Measurements from ENCODE around the gene ADAMTS9.

ADAMTS9 gene

DNA sequence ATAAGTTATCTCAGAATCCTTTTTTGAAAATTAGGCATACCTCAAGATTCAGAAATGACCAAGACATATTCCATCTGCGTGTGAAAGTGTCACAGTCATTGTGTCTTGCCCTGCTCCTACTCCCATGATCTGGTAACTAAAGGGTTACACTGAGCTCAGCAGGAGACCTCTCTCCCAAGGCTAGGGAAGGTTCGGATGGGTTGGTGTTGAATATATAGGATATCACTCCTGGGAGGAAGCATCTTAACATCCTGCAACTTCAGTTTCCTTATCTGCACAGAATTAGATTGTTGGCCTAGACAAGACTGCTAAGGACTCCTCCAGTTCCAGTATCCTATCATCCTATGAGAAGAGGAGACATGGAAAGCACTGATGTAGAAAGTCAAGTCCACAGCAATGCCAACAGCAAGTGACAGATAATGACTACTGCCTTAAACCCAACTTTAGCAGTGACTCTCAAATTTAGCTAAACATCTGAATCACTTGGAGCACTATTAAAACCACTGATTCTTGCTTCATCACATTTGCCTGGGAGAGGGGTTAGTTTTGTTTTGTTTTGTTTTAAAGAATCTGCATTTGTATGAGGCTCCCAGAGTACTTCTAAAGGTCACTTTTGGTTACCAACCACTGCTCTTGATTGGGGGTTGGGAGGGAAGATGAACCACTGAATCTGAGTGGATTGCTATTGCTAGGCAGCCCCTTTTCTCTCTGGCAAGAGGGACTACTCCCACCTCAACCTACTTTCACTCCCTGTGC is 9.7 kb downstream of the ADAMTS9 start:
- no peaks in the 10 kb centered on the region for H3F3A ChIP-seq (ENCODE audit: low read depth)
- H3K79me2 ChIP-seq (ENCODE audit: insufficient read depth, low read length): no peaks in the 10 kb centered on the region
- H3K9me3 ChIP-seq (ENCODE audit: insufficient read depth, low read depth, low read length): no peaks in the 10 kb centered on the region
- no peak overlapping the region for H3K4me2 ChIP-seq (ENCODE audit: low read depth, low read length, poor library complexity, severe bottlenecking)
- TF ChIP-seq EZH2phosphoT487 (IDR thresholded peaks at IDR 0.05; ENCODE audit: borderline replicate concordance): no peak
- TF ChIP-seq, protein P1, sequence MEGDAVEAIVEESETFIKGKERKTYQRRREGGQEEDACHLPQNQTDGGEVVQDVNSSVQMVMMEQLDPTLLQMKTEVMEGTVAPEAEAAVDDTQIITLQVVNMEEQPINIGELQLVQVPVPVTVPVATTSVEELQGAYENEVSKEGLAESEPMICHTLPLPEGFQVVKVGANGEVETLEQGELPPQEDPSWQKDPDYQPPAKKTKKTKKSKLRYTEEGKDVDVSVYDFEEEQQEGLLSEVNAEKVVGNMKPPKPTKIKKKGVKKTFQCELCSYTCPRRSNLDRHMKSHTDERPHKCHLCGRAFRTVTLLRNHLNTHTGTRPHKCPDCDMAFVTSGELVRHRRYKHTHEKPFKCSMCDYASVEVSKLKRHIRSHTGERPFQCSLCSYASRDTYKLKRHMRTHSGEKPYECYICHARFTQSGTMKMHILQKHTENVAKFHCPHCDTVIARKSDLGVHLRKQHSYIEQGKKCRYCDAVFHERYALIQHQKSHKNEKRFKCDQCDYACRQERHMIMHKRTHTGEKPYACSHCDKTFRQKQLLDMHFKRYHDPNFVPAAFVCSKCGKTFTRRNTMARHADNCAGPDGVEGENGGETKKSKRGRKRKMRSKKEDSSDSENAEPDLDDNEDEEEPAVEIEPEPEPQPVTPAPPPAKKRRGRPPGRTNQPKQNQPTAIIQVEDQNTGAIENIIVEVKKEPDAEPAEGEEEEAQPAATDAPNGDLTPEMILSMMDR (conservative IDR thresholded peaks at IDR 0.05; ENCODE audit: low read length): no peak
- H3K4me3 ChIP-seq (ENCODE audit: low read length, poor library complexity, severe bottlenecking): no peak overlapping the region
- no peaks in the 10 kb centered on the region for H3K4me1 ChIP-seq (ENCODE audit: insufficient read depth, low read length, poor library complexity, severe bottlenecking)
- H2AFZ ChIP-seq (ENCODE audit: low read length): no peak overlapping the region
- no peak overlapping the region for H3K9ac ChIP-seq (ENCODE audit: low read depth, low read length, poor library complexity, severe bottlenecking)
- H3K9me2 ChIP-seq (replicated peaks; ENCODE audit: low read depth, low read length): no peaks in the 10 kb centered on the region
- H3K27me3 ChIP-seq (ENCODE audit: insufficient read depth, low read length, poor library complexity, severe bottlenecking): no peaks in the 10 kb centered on the region
- H4K20me1 ChIP-seq (ENCODE audit: insufficient read depth, low read length, poor library complexity, severe bottlenecking): no peaks in the 10 kb centered on the region
- no peaks in the 10 kb centered on the region for H3K36me3 ChIP-seq (ENCODE audit: insufficient read depth, low read length)

GRCh38 chr3:64676831-64677230 is 11.0 kb downstream of the ADAMTS9 start:
- no peaks in the 10 kb centered on the region for H3K79me2 ChIP-seq (ENCODE audit: insufficient read depth, low read length)
- H3K9me3 ChIP-seq (ENCODE audit: insufficient read depth, low read depth, low read length): no peaks in the 10 kb centered on the region
- H3K4me2 ChIP-seq (ENCODE audit: low read depth, low read length, poor library complexity, severe bottlenecking): no peak overlapping the region
- H3K27me3 ChIP-seq (ENCODE audit: insufficient read depth, low read length, poor library complexity, severe bottlenecking): no peaks in the 10 kb centered on the region
- H3K9ac ChIP-seq (ENCODE audit: low read depth, low read length, poor library complexity, severe bottlenecking): no peak overlapping the region
- H3K4me3 ChIP-seq (ENCODE audit: low read length, poor library complexity, severe bottlenecking): no peak overlapping the region
- no peaks in the 10 kb centered on the region for H3K4me1 ChIP-seq (ENCODE audit: insufficient read depth, low read length, poor library complexity, severe bottlenecking)
- H2AFZ ChIP-seq (ENCODE audit: low read length): no peak overlapping the region
- no peaks in the 10 kb centered on the region for H3K36me3 ChIP-seq (ENCODE audit: insufficient read depth, low read length)
- no peaks in the 10 kb centered on the region for H4K20me1 ChIP-seq (ENCODE audit: insufficient read depth, low read length, poor library complexity, severe bottlenecking)
- no peaks in the 10 kb centered on the region for H3F3A ChIP-seq (ENCODE audit: low read depth)
- no peaks in the 10 kb centered on the region for H3K9me2 ChIP-seq (replicated peaks; ENCODE audit: low read depth, low read length)
- TF ChIP-seq, protein P1 (conservative IDR thresholded peaks at IDR 0.05; ENCODE audit: low read length): no peak
- no peak for TF ChIP-seq EZH2phosphoT487 (IDR thresholded peaks at IDR 0.05; ENCODE audit: borderline replicate concordance)

GRCh38 chr3:64675687-64676247 is 12.0 kb downstream of the ADAMTS9 start:
- no peak overlapping the region for H3K9ac ChIP-seq (ENCODE audit: low read depth, low read length, poor library complexity, severe bottlenecking)
- H2AFZ ChIP-seq (ENCODE audit: low read length): no peak overlapping the region
- H3K36me3 ChIP-seq (ENCODE audit: insufficient read depth, low read length): no peaks in the 10 kb centered on the region
- no peaks in the 10 kb centered on the region for H3F3A ChIP-seq (ENCODE audit: low read depth)
- no peak overlapping the region for H3K4me3 ChIP-seq (ENCODE audit: low read length, poor library complexity, severe bottlenecking)
- H3K27me3 ChIP-seq (ENCODE audit: insufficient read depth, low read length, poor library complexity, severe bottlenecking): no peaks in the 10 kb centered on the region
- no peak overlapping the region for H3K4me2 ChIP-seq (ENCODE audit: low read depth, low read length, poor library complexity, severe bottlenecking)
- H3K79me2 ChIP-seq (ENCODE audit: insufficient read depth, low read length): no peaks in the 10 kb centered on the region
- H3K9me2 ChIP-seq (replicated peaks; ENCODE audit: low read depth, low read length): no peaks in the 10 kb centered on the region
- no peak for TF ChIP-seq EZH2phosphoT487 (IDR thresholded peaks at IDR 0.05; ENCODE audit: borderline replicate concordance)
- TF ChIP-seq, protein P1 (conservative IDR thresholded peaks at IDR 0.05; ENCODE audit: low read length): no peak
- H3K4me1 ChIP-seq (ENCODE audit: insufficient read depth, low read length, poor library complexity, severe bottlenecking): no peaks in the 10 kb centered on the region
- H4K20me1 ChIP-seq (ENCODE audit: insufficient read depth, low read length, poor library complexity, severe bottlenecking): no peaks in the 10 kb centered on the region
- no peaks in the 10 kb centered on the region for H3K9me3 ChIP-seq (ENCODE audit: insufficient read depth, low read depth, low read length)

Data from Loucy (cell line).